Activated naive CD4-positive, alpha-beta T cell treated with anti-CD3 and anti-CD28 coated beads, Interleukin-2, amount 50 U/mL, for 72 hours (primary cell): ENCODE results near the gene CLPSL2. TPM values are rescaled to one million over a fixed set of nuclear protein-coding genes. Genes with fewer than 3 reads are reported as not detected.
"Not testable (repeated sequence)": the region's sequence is repeated elsewhere in the genome, so short reads cannot be mapped to it uniquely, and the experiment has no call there.

ENCODE experiments used
- ATAC-seq, 2 donors: fragments of 150-1000 bp; cut with Tn5 transposase; 2 replicates each; pipeline ENCODE4 v1.10.0; 2021; ENCODE audit warnings: mild to moderate bottlenecking in 2 of 2, moderate library complexity in 2 of 2
- DNase-seq, 2 donors: peaks; one replicate each; pipeline ENCODE4 v3.0.0; 2021 to 2022; ENCODE audit warnings: low spot score in 2 of 2
- H3K27ac Mint-ChIP-seq, 2 donors: one replicate each; pipeline ENCODE4 v1.8.0; 2022; ENCODE audit warnings: mild to moderate bottlenecking in 2 of 2, mixed read lengths in 2 of 2
- H3K36me3 Mint-ChIP-seq, 2 donors: one replicate each; pipeline ENCODE4 v1.8.0; 2022; ENCODE audit warnings: mixed read lengths in 2 of 2
- H3K9me3 Mint-ChIP-seq, 2 donors: one replicate each; pipeline ENCODE4 v1.8.0; 2022; ENCODE audit warnings: mixed read lengths in 2 of 2
- total RNA-seq, 2 donors: library from RNA; stranded (reverse); gene quantifications; one replicate each; pipeline ENCODE4 v1.2.3, GENCODE V29; 2022

CLPSL2 gene, protein sequence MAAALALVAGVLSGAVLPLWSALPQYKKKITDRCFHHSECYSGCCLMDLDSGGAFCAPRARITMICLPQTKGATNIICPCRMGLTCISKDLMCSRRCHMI
- total RNA-seq: under 1 TPM in 1 of 2 donors, not detected in 1; 0.74 TPM

GRCh38 chr6:35776364-35777215, at the start of gene CLPSL2:
Gene CLPSL2, plus strand, starts transcription at chr6:35776598. Its CDS starts 21 bp downstream, at chr6:35776619.
- no peaks in the 10 kb centered on the region for H3K36me3 Mint-ChIP-seq
- ATAC-seq: peak; percentile 33 to 50

DNA sequence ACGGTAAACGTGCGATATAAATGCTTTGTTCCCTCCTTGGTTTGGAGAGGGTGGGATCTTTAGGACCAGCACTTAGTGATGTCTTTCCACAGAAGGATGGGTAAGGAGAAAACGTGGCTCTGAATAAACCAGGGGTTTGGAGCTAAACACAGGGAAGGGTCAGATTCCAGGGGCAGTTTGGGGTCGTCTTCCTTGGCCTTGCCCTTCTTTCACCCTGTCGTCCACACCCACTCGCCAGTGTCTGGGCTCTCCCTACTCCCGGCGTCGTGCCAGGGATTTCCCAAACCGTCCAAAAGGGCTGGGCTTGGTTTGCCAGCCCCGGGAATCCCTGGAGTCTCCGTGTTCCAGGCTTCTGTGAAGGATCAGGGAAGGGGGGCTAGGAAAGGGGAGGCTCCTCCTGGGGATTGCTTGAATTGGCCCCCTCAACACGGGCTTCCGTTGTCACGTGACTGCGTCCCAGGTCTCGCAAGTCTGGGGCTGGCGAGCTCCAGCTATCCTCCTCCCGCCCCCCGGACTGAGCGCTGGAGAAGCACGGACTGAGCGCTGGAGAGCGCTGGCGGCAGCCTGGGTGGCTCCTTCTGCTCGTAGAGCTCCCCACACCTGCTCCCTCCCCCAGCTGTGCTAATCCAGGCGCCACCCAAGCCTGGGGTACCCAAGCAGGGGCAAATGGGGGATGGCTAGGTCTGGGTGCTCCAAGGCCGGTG, 49.0 kb upstream of the CLPSL2 start:
- Mint-ChIP-seq H3K36me3 (no peaks in the 10 kb centered on the region), H3K27ac (peak overlapping the region; percentile 69 to 78), H3K9me3 (no peaks in the 10 kb centered on the region)
- DNase-seq (no peak), ATAC-seq (peak; percentile 2 to 3)

More at GRCh38 chr6:35776364-35777215, at the start of gene CLPSL2:
- H3K9me3 Mint-ChIP-seq: no peaks in the 10 kb centered on the region
- peak in 1 of 2 donors; percentile 18 for DNase-seq
- no peak within 1 kb of the TSS for H3K27ac Mint-ChIP-seq

DNA sequence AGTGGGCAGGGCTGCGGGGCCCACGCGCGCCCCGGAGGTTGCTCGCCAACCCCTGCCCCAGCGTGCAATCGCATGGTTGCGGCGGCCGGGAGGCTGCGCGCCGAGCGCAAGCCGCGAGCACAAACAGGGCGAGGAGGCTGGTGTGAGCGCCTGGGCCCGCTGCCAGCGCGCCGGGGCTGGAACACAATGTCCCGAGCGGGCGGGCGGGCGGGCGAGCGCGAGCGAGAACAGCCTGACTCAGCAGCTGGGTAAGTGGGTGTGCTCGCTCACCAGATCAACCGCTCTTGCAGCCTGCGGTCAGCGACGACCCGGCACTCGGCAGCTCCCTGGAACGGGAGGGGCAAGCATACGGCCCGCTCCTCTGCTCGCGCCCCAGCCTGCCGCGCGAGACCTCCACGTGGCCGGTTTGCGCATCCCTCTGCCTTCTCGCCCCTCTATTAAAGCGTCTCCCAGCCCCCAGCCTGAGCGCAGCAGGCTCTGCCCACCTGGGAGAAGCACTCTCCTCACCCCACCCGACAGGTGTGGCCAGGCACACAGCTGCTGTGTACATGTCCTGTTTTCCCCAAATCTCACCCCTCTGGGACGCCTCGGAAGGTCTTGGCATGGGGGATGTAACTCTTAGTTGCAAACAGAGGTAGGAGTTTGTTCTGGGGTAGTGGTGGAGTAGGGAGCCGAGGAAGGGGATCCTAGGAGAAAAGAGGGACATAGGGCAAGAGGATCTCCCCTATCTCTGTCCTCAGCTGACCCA, 48.3 kb upstream of the CLPSL2 start:
- peak overlapping the region; percentile 69 to 96 for H3K27ac Mint-ChIP-seq
- ATAC-seq (peak; percentile 61 to 63), DNase-seq (peak; percentile 76 to 89)
- H3K36me3 Mint-ChIP-seq: no peaks in the 10 kb centered on the region
- no peaks in the 10 kb centered on the region for H3K9me3 Mint-ChIP-seq

GRCh38 chr6:35728683-35729678, 47.4 kb upstream of the CLPSL2 start:
- DNase-seq (no peak), ATAC-seq (no peak)
- H3K36me3 Mint-ChIP-seq: no peaks in the 10 kb centered on the region
- H3K27ac Mint-ChIP-seq: peak overlapping the region; percentile 69 to 96
- H3K9me3 Mint-ChIP-seq: no peaks in the 10 kb centered on the region

DNA sequence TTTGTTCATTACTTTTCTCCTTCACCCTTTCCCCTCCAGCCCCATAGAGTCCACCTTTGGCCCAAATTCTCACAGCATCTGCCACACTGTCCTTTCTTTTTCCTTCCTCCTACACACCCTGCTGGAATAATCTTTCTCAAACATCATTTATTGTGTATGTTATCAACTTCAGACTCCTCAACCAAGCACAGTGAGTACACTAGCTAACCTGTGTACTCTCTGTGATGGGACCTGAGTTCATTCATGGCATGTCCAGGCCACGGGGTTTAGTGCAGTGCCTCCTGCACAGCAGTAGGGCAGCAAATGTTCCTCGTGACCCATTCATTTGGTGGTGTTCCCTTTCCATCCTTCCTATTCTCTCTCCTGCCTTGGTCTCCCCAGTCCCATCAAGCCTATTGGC, 46.7 kb upstream of the CLPSL2 start:
- no peak for ATAC-seq
- Mint-ChIP-seq H3K27ac (peak overlapping the region in 1 of 2 donors; percentile 69), H3K36me3 (no peaks in the 10 kb centered on the region), H3K9me3 (no peaks in the 10 kb centered on the region)
- no peak for DNase-seq

- Mint-ChIP-seq H3K36me3 (no peaks in the 10 kb centered on the region), H3K9me3 (no peaks in the 10 kb centered on the region), H3K27ac (peak overlapping the region in 1 of 2 donors; percentile 84)
- ATAC-seq: peak in 1 of 2 donors; percentile 1
- DNase-seq: no peak
Observed at GRCh38 chr6:35730745-35731413, 45.5 kb upstream of the CLPSL2 start.

DNA sequence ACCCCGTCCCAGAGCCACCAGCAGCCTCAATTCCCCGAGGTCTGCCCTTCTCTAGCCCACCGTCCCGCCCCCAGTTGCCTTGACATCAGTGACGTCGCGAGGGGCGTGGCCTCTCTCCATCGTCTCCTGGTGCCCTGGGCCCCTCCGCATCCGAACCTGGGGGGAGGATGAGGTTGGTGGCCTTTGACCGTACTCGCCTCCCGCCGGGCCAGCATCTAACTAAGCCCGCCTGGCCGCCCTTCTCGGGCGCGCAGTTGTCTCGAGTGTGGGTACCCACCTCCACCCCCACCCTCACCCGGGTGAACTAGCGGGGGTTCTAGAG, 45.0 kb upstream of the CLPSL2 start:
- ATAC-seq (peak; percentile 34 to 62), DNase-seq (peak; percentile 82 to 93)
- peak overlapping the region; percentile 84 to 89 for H3K27ac Mint-ChIP-seq
- H3K9me3 Mint-ChIP-seq: no peaks in the 10 kb centered on the region
- H3K36me3 Mint-ChIP-seq: no peaks in the 10 kb centered on the region

- H3K9me3 Mint-ChIP-seq: no peaks in the 10 kb centered on the region
Observed at GRCh38 chr6:35731736-35732532, 44.5 kb upstream of the CLPSL2 start.

DNA sequence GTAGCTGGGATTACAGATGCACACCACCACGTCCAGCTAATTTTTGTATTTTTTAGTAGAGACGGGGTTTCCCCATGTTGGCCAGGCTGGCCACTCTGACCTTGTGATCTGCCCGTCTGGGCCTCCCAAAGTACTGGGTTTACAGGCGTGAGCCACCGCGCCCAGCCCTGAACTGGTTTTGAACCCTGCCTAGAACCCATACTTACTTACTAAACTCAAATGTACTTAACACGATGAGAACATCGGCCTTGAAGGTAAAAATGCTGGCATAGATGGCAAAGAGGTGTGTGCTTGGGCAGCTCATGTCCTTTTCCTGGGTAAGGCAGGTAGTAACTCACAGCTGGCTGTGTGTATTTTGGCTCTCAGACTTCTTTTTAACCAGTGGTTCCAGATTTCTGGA, 42.8 kb upstream of the CLPSL2 start:
- ATAC-seq: no peak
- Mint-ChIP-seq H3K9me3 (no peaks in the 10 kb centered on the region), H3K27ac (no peak overlapping the region), H3K36me3 (no peaks in the 10 kb centered on the region)
- no peak for DNase-seq

More at GRCh38 chr6:35731736-35732532, 44.5 kb upstream of the CLPSL2 start:
- DNase-seq: peak; percentile 92 to 95
- Mint-ChIP-seq H3K27ac (peak overlapping the region; percentile 84 to 89), H3K36me3 (no peaks in the 10 kb centered on the region)
- peak; percentile 64 to 66 for ATAC-seq

DNA sequence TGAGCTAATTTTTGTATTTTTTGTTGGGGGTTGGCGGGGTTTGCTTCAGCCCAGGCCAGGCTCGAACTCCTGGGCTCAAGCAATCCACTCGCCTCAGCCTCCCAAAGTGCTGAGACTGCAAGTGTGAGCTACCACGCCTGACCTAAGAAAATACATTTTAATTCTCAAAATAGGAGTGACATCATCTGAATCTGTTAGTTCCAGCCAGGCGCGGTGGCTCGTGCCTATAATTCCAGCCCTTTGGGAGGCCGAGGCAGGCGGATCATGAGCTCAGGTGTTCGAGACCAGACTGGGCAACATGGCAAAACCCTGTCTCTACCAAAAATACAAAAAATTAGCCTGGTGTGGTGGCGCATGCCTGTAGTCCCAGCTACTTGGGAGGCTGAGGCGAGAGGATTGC, 42.1 kb upstream of the CLPSL2 start:
- DNase-seq, ATAC-seq, H3K36me3 Mint-ChIP-seq, H3K27ac Mint-ChIP-seq, H3K9me3 Mint-ChIP-seq: not testable (repeated sequence)

GRCh38 chr6:35735452-35735851, 40.9 kb upstream of the CLPSL2 start:
- no peak overlapping the region for H3K27ac Mint-ChIP-seq
- no peaks in the 10 kb centered on the region for H3K9me3 Mint-ChIP-seq
- ATAC-seq (no peak), DNase-seq (no peak)
- no peaks in the 10 kb centered on the region for H3K36me3 Mint-ChIP-seq

DNA sequence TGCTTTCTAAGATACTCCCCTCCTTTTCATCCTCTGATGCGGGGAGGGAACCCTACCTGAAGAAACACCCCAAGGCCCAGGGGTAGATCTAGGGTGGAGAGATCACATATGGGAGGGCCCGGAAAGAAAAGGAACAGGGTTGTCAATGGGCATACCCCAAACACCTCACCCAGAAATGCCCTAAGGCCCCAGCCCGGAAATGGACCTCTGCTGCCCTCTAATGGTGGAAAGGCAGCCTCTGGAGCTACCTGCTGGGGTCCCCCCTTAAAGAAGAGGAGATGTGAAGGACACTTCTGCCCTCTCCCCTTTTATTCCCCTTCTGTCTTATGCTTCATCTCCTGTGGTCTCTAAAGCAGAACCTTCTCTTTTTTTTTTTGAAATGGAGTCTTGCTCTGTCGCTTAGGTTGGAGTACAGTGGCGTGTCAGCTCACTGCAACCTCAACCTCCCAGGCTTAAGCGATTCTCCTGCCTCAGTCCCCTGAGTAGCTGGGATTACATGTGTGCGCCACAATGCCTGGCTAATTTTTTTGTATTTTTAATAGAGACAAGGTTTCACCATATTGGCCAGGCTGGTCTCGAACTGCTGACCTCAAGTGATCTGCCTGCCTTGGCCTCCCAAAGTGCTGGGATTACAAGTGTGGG, 40.0 kb upstream of the CLPSL2 start:
- DNase-seq (peak; percentile 78 to 93), ATAC-seq (peak; percentile 27 to 28)
- no peak overlapping the region for H3K27ac Mint-ChIP-seq
- no peaks in the 10 kb centered on the region for H3K9me3 Mint-ChIP-seq
- H3K36me3 Mint-ChIP-seq: no peaks in the 10 kb centered on the region

DNA sequence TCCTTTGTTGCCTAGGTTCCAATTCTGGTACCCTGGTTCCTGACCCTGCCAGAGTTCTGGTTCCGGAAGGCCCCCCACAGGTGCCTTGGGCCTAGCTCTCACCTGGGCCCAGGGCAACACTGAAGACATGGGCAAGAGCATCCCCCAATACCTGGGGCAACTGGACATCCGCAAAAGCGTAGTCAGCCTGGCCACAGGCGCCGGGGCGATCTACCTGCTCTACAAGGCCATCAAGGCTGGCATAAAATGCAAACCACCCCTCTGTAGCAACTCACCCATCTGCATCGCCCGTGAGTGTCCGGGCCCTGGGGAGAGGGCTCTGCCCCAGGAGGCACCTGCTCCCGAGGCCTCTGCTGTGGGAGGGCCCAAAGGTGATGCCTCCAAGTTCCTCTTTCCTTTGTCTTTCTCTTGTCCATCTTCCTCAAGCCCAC, 39.4 kb upstream of the CLPSL2 start, which contains the start of gene ARMC12:
Gene ARMC12 (plus strand): TSS at position 51 of the 431 bp plus-strand sequence. CDS start 77 bp downstream, at position 128.
- H3K27ac Mint-ChIP-seq: peak within 1 kb of the TSS; percentile 47 to 93
- H3K36me3 Mint-ChIP-seq: no peaks in the 10 kb centered on the region
- ATAC-seq: peak in 1 of 2 donors; percentile 3
- H3K9me3 Mint-ChIP-seq: no peaks in the 10 kb centered on the region
- DNase-seq: no peak
